CD4-positive, alpha-beta T cell treated with Interleukin-2 at 100 ng/mL for 4 hours (primary cell): ENCODE measurements around the gene SPSB4.

Experiments
- DNase-seq: peaks from one replicate; pipeline ENCODE4 v3.0.0-alpha.2; 2020; ENCODE audit warnings: low spot score

The SPSB4 gene

GRCh38 chr3:141055136-141055535 lies 4.0 kb downstream of the SPSB4 start:
- DNase-seq, result no peak

DNA sequence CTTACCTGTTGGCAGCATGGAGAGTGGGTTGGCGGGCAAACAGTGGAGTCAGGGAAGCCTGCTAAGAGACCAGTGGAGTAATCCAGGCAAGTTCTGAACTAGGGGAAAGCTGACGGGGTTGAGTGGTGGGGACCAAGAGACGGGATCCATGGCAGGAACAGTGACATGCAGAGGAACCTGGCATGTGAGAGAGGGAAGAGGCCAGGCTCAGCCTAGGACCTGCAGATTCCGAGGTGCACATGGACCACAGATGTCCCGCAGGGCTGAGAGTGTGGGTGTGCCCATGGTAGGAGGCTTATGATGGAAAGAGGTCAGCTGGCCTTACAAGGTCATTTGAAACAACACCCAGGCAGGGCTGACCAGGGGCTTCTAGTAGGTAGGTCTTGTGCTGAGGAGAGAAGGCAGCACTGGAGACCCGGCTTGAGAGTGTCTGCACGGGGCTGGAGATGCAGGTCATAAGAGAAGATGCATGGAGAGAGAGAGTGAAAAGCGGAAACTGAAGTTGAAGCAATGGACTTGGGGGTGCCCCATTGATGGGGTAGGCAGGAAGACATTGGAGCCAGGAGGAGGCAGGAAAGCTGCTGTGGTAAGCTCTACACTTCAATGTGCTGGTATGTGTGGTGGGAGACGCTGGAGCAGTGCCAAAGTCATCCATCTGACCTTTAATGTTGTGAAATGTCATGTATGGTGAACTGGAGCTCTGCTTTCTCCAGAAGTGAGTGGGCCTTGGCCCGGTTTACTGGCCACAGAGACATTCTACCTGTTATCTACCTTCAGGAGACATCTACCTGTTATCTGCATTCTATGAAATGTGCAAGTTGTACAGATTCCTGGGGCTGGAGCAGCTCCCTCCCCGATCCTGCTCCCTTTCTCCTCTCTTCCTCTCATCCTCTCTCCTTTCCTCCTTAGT lies 4.6 kb downstream of the SPSB4 start:
- no peak for DNase-seq

GRCh38 chr3:141056751-141057171 lies 5.6 kb downstream of the SPSB4 start:
- no peak for DNase-seq

- no peak for DNase-seq
Measured at GRCh38 chr3:141057436-141057835, 6.3 kb downstream of the SPSB4 start.

DNA sequence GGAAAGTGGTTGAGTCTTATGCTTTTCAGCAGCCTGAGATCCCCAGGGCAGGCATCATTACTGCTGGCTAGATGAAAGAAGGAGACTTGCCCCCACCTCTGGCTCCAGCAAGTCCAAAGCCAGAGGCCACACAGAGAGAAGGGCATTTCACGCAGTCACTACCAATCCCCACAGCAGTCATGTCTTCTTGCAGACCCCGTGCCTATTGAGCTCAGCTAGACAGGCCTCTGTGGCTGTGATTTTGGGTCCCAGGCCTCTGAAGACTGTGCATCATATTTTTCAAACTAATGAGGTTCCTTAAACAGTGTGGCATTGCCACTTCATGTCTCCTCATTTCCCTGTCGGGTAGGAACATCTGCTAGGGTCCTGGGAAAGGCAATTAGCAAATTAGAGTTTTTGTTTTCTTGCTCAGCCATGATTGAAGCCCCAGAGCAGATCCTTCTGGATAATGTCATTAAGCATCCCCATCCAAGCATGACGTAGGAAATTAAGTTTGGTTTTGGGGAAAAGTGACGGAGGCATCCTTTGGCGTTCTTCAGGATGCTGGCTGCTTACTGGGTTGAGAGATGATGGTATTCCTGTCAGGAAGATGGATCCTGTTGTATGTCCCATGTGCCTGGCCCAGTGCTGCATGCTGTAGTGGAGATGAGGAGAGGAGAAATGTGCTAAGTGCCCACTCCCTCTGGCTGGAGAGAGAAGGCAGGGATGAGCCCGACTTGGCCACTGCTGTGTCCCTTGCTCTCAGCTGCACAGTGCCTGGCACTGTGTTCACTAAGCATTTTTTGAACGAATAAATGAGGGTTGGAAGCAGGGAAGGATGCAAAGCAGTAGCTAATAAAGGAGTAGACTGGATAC lies 7.0 kb downstream of the SPSB4 start:
- no peak for DNase-seq

DNA sequence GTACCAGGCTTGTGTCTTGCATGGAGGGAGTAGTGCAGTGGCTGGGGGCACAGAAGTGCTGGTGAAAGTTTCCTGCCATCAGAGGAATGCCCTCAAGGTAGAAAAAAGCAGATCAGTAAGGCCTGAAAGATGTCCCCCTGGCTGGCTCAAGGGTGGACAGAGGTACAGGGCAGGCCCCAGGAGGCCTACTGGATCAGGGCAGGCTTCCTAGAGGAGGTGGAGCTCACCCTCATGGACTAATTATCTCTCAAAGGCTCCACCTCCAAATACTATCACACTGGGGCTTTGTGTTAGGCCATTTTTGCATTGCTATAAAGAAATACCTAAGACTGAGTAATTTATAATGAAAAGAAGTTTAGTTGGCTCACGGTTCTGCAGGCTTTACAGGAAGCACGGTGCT lies 7.8 kb downstream of the SPSB4 start:
- DNase-seq, result no peak

- no peak for DNase-seq
Measured at GRCh38 chr3:141059816-141060215, 8.7 kb downstream of the SPSB4 start.

- DNase-seq, result no peak
Measured at GRCh38 chr3:141060327-141060726, 9.2 kb downstream of the SPSB4 start.

DNA sequence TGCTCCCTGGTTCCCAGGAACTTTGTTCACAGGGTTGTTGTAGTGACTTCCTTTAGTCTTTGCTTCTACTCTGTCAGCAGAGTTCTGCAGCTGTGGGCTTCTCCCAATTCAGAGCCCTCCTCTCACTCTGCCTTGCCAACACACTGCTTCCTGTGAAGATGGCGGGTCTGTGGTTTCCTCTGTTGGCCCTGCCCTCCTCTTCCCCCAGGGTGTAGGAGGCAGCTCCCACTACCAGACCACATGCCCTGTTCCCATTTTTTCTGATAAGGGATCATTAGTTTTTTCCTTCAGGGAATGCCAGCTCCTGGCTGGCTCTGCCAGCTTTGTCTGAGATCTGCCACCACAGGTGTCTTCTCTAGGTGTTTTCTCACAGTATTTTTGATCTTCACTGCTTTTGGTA lies 12.7 kb downstream of the SPSB4 start:
- DNase-seq, result no peak

GRCh38 chr3:141064255-141064926 lies 13.2 kb downstream of the SPSB4 start:
- DNase-seq, result no peak

GRCh38 chr3:141065258-141065657 lies 14.1 kb downstream of the SPSB4 start:
- no peak for DNase-seq

DNA sequence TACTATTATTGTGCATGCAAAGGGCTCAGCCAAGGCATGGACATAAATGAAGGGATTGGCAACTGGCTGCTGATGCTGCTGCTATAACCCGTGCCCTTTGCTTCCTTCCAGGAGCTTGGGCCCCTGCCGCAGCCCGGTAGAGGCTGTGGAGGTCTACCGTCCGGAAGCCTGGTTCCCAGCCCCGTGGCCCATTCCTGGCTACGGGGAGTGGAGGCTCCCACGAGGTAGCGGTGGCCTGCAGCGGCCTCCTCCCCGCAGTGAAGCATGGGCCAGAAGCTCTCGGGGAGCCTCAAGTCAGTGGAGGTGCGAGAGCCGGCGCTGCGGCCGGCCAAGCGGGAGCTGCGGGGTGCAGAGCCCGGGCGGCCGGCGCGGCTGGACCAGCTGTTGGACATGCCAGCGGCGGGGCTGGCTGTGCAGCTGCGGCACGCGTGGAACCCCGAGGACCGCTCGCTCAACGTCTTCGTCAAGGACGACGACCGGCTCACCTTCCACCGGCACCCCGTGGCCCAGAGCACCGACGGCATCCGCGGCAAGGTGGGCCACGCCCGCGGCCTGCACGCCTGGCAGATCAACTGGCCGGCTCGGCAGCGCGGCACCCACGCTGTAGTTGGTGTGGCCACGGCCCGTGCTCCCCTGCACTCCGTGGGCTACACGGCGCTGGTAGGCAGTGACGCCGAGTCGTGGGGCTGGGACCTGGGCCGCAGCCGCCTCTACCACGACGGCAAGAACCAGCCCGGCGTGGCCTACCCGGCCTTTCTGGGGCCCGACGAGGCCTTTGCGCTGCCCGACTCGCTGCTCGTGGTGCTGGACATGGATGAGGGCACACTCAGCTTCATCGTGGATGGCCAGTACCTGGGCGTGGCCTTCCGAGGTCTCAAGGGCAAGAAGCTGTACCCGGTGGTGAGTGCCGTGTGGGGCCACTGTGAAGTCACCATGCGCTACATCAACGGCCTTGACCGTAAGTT lies 15.0 kb downstream of the SPSB4 start:
- no peak for DNase-seq

DNA sequence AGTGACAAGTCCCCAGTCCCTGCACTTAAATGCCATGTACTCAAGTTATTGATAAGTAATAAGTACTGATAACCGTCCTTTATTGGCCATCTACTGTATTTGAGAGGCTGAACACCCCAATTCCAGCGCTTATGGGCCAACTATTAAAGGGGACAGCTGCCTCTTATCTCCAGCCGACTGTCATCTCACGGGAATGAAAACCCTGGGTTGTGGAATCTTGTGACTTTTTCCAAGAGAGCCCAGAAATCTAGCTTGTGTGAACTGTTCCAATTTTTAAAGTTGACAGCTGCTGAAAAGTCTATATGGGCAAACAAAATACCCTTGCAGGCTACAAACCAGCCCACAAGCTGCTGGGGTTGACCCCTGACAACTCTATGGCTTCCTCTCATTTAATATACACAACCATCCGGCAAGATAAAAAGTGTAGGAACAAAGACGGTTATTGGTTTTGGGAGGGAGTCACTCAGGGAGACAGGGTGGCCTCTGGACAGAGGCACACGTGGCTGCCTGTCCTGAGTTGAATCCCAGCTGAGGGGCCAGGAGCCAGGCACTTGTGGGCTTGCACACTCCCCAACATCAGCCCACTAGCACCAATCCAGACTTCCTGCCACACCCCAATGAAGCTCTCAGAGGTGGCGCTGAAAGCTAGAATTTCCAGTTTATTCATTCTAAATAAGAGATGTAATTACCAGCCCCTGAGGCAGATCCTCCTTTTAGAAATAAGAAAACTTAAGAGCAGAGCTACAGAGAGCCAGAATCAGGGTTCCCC lies 16.2 kb downstream of the SPSB4 start:
- no peak for DNase-seq

- no peak for DNase-seq
Measured at GRCh38 chr3:141070229-141070628, 19.1 kb downstream of the SPSB4 start.

GRCh38 chr3:141070727-141071357 lies 19.7 kb downstream of the SPSB4 start:
- no peak for DNase-seq

DNA sequence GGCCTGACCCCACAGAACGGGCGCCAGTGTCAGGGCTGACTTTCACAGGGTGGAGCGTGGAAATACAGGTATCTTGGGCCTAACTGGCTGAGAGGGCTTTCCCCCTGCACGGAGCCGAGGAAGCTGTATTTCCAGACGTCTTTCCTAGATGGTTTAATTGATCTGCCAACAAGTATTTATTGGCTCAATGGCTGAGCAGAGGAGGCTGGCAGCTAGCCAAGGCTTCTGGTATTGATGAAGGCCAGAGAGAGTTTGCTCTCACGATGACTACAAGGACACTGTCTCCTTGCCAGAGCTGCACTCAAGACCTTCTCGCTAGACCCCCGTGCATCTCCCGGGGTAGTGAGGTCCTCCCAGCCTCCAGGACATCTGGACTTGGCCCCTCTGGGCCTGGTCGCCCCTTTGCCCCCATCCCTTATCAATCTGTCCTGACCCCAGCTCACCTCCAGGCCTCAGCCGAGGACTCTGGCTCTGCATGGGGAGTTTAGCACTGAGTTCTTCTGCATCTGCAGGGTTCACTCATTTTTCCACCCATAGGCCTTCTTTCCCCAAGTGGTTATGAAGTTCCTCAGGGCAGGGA lies 20.6 kb downstream of the SPSB4 start:
- DNase-seq, result no peak

- DNase-seq, result no peak
Measured at GRCh38 chr3:141072950-141073349, 21.8 kb downstream of the SPSB4 start.

DNA sequence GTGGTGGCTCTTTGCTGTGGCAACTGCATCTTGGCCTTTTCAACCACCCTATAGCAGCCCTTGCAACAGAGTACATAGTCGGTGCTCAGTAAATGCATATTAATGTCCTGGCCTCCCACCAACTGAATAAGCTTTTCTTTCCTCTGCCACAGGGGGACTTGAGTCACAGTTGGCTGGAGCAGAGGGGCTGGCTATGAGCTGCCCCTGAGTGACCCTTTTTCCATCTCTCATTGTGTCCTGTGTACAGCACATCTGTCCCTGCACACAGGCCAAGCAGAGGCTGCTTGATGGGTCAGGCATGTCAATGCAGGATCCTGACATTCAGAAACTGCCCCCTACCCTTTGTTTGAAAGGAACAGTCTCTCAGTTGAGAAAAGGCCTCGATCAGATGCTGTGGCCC lies 22.4 kb downstream of the SPSB4 start:
- DNase-seq, result no peak

DNA sequence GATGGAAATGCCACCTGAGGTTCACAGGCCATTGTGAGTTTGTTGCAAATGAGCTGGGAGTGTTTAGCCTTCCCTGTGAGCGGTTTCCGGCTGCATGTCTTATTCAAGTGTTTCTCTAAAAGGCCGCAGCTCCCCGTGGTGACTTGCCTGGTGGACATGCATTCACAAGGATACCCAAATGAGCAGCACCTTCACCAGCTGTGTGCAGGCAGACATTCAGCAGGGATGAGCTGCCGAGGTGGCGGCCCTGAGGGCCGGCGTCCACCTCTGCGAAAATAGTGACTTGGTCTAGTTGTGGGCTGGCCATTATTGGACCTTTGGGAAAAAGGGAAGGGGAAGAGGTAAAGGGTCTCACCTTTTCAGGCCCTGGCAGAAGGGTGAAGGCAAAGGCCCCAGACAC lies 23.4 kb downstream of the SPSB4 start:
- no peak for DNase-seq
